ENCODE results near the gene RNF5.
"Not testable (repeated sequence)": the region's sequence is repeated elsewhere in the genome, so short reads cannot be mapped to it uniquely, and the experiment has no call there.

RNF5 gene

GRCh38 chr6:32137454-32137853 is 40.8 kb upstream of the RNF5 start:
- H3K4me1 ChIP-seq (ENCODE audit: insufficient read depth, low read length, severe bottlenecking), result no peaks in the 10 kb centered on the region

GRCh38 chr6:32139590-32139989 is 38.6 kb upstream of the RNF5 start:
- Histone ChIP-seq H3K4me2 (ENCODE audit: low read length) (no peak overlapping the region), H3K27me3 (ENCODE audit: insufficient read depth, low read length) (no peaks in the 10 kb centered on the region), H4K20me1 (ENCODE audit: insufficient read depth, low read length) (no peaks in the 10 kb centered on the region), H3K27ac (ENCODE audit: low read depth, low read length, poor library complexity, severe bottlenecking) (no peak overlapping the region), H3K36me3 (ENCODE audit: insufficient read depth, low read length) (no peaks in the 10 kb centered on the region), H3K4me3 (ENCODE audit: low read depth, low read length, poor library complexity, severe bottlenecking) (no peak overlapping the region), H3F3A (ENCODE audit: insufficient read depth, low read length) (no peaks in the 10 kb centered on the region), H3K9ac (ENCODE audit: low read length) (no peak overlapping the region), H3K9me3 (ENCODE audit: low read length) (no peaks in the 10 kb centered on the region), H3K9me2 (ENCODE audit: low read depth, low read length) (no peaks in the 10 kb centered on the region), H3K79me2 (ENCODE audit: insufficient read depth, low read length) (no peaks in the 10 kb centered on the region), H3K4me1 (ENCODE audit: insufficient read depth, low read length, severe bottlenecking) (no peaks in the 10 kb centered on the region), H2AFZ (ENCODE audit: low read length) (no peak overlapping the region)
- TF ChIP-seq, protein P1, sequence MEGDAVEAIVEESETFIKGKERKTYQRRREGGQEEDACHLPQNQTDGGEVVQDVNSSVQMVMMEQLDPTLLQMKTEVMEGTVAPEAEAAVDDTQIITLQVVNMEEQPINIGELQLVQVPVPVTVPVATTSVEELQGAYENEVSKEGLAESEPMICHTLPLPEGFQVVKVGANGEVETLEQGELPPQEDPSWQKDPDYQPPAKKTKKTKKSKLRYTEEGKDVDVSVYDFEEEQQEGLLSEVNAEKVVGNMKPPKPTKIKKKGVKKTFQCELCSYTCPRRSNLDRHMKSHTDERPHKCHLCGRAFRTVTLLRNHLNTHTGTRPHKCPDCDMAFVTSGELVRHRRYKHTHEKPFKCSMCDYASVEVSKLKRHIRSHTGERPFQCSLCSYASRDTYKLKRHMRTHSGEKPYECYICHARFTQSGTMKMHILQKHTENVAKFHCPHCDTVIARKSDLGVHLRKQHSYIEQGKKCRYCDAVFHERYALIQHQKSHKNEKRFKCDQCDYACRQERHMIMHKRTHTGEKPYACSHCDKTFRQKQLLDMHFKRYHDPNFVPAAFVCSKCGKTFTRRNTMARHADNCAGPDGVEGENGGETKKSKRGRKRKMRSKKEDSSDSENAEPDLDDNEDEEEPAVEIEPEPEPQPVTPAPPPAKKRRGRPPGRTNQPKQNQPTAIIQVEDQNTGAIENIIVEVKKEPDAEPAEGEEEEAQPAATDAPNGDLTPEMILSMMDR (IDR thresholded peaks at IDR 0.05; ENCODE audit: low read length), result no peak
- no peak for TF ChIP-seq EZH2 (IDR thresholded peaks at IDR 0.05; ENCODE audit: borderline replicate concordance, low read length)

More at GRCh38 chr6:32137454-32137853, 40.8 kb upstream of the RNF5 start:
- Histone ChIP-seq H3K9me3 (ENCODE audit: low read length) (no peaks in the 10 kb centered on the region), H3K27ac (ENCODE audit: low read depth, low read length, poor library complexity, severe bottlenecking) (no peak overlapping the region), H3K4me2 (ENCODE audit: low read length) (no peak overlapping the region), H2AFZ (ENCODE audit: low read length) (no peak overlapping the region), H4K20me1 (ENCODE audit: insufficient read depth, low read length) (no peaks in the 10 kb centered on the region), H3K9me2 (ENCODE audit: low read depth, low read length) (no peaks in the 10 kb centered on the region), H3F3A (ENCODE audit: insufficient read depth, low read length) (no peaks in the 10 kb centered on the region), H3K9ac (ENCODE audit: low read length) (no peak overlapping the region), H3K4me3 (ENCODE audit: low read depth, low read length, poor library complexity, severe bottlenecking) (no peak overlapping the region), H3K27me3 (ENCODE audit: insufficient read depth, low read length) (no peaks in the 10 kb centered on the region), H3K36me3 (ENCODE audit: insufficient read depth, low read length) (no peaks in the 10 kb centered on the region), H3K79me2 (ENCODE audit: insufficient read depth, low read length) (no peaks in the 10 kb centered on the region)
- TF ChIP-seq EZH2 (IDR thresholded peaks at IDR 0.05; ENCODE audit: borderline replicate concordance, low read length), result no peak
- TF ChIP-seq, protein P1 (IDR thresholded peaks at IDR 0.05; ENCODE audit: low read length), result no peak

DNA sequence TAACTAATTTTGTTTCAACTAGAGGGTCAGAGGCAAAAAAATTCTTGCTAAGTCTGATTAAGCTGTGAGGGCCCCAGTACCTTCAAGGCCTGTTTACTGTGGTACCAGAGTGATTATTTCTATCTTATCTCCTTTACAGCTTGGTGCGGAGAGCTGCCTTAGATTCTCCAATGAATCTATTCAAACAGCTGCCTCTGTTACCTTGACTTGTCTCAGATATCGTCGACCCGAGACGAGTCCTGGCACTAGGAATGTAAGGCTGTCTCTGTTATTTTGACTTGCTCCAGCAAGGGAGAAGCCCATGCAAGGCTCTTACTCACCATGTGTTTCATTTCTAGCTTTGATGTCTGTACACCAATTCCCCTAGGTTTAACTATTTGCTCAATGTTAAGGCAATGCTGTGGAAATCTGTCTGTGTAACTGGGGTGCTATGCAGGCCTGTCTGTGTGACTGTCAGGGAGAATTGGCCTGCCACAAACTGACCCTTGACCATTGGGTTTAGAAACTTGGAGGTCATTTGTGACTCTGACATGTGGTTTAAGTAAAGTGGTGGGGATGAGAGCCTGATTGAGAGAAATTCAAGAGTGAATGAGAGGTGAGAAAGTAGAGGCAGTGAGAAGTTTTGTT is 37.7 kb upstream of the RNF5 start:
- TF ChIP-seq, protein P1 (IDR thresholded peaks at IDR 0.05; ENCODE audit: low read length), result no peak
- no peak for TF ChIP-seq EZH2 (IDR thresholded peaks at IDR 0.05; ENCODE audit: borderline replicate concordance, low read length)
- no peaks in the 10 kb centered on the region for H3K4me1 ChIP-seq (ENCODE audit: insufficient read depth, low read length, severe bottlenecking)
- H3F3A ChIP-seq (ENCODE audit: insufficient read depth, low read length), result no peaks in the 10 kb centered on the region
- H3K9me2 ChIP-seq (ENCODE audit: low read depth, low read length), result no peaks in the 10 kb centered on the region
- H3K27me3 ChIP-seq (ENCODE audit: insufficient read depth, low read length), result no peaks in the 10 kb centered on the region
- H3K27ac ChIP-seq (ENCODE audit: low read depth, low read length, poor library complexity, severe bottlenecking), result no peak overlapping the region
- no peaks in the 10 kb centered on the region for H3K36me3 ChIP-seq (ENCODE audit: insufficient read depth, low read length)
- no peaks in the 10 kb centered on the region for H4K20me1 ChIP-seq (ENCODE audit: insufficient read depth, low read length)
- H3K9me3 ChIP-seq (ENCODE audit: low read length), result no peaks in the 10 kb centered on the region
- no peak overlapping the region for H3K9ac ChIP-seq (ENCODE audit: low read length)
- H3K4me2 ChIP-seq (ENCODE audit: low read length), result no peak overlapping the region
- H3K4me3 ChIP-seq (ENCODE audit: low read depth, low read length, poor library complexity, severe bottlenecking), result no peak overlapping the region
- no peaks in the 10 kb centered on the region for H3K79me2 ChIP-seq (ENCODE audit: insufficient read depth, low read length)
- no peak overlapping the region for H2AFZ ChIP-seq (ENCODE audit: low read length)

- H3K9me2 ChIP-seq (ENCODE audit: low read depth, low read length); H3F3A ChIP-seq (ENCODE audit: insufficient read depth, low read length); H3K9me3 ChIP-seq (ENCODE audit: low read length); H3K36me3 ChIP-seq (ENCODE audit: insufficient read depth, low read length); H3K4me3 ChIP-seq (ENCODE audit: low read depth, low read length, poor library complexity, severe bottlenecking); H3K4me2 ChIP-seq (ENCODE audit: low read length); H3K79me2 ChIP-seq (ENCODE audit: insufficient read depth, low read length); H3K27me3 ChIP-seq (ENCODE audit: insufficient read depth, low read length); H3K9ac ChIP-seq (ENCODE audit: low read length); H3K27ac ChIP-seq (ENCODE audit: low read depth, low read length, poor library complexity, severe bottlenecking); H4K20me1 ChIP-seq (ENCODE audit: insufficient read depth, low read length); H2AFZ ChIP-seq (ENCODE audit: low read length); H3K4me1 ChIP-seq (ENCODE audit: insufficient read depth, low read length, severe bottlenecking): not testable (repeated sequence)
Observed at GRCh38 chr6:32144238-32144637, 34.0 kb upstream of the RNF5 start.
